GM10266 (cell line): ENCODE measurements around the gene EPHB2.

Source experiments
- DNase-seq: peaks from one replicate; pipeline ENCODE4 v3.0.0; 2012; ENCODE audit errors: extremely low spot score
- TF ChIP-seq, protein P1 (sequence below): IDR thresholded peaks from 2 replicates; pipeline ENCODE4 v1.5.1; 2012; ENCODE audit warnings: mild to moderate bottlenecking, low read depth; ENCODE audit not compliant: control insufficient read depth, insufficient read depth; ENCODE audit errors: missing control alignments

EPHB2 gene

DNA sequence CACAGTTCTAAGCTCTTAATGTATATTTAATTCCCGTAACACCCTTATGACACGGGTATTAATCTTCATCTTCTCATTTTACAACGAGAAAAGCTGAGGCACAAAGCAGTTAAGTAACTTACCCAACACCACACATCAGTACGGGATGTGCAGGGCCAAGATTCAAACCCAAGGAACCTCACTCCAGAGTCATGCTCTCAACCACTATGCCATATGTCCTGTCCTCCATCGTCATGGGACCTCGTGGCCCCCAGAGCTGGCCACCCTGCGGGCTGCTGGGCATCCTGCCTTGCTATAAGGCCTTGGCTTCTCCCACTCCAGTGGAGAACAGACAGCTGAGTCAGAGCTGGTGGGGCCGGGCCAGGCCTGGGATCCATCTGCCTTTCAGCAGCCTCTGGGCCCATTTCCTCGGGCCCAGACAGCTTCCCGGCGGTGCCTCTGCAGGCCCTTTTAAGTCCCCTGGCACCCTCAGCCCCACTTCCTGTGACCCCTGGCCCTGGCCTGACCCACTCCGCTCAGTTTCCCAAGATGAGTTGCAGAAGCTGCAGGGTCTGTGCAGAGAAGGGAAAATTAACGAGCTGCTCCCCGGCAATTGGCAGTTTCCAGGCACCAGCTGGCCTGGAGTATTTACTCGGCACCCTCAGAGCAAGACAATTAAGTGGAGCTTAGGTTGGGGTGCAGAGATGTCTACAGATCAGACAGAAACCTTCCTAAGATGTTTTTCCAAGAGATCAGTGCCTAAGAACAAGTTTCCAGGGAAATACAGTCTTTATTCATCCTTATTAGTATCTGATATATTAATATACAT lies 98.2 kb downstream of the EPHB2 start:
- TF ChIP-seq, protein P1, sequence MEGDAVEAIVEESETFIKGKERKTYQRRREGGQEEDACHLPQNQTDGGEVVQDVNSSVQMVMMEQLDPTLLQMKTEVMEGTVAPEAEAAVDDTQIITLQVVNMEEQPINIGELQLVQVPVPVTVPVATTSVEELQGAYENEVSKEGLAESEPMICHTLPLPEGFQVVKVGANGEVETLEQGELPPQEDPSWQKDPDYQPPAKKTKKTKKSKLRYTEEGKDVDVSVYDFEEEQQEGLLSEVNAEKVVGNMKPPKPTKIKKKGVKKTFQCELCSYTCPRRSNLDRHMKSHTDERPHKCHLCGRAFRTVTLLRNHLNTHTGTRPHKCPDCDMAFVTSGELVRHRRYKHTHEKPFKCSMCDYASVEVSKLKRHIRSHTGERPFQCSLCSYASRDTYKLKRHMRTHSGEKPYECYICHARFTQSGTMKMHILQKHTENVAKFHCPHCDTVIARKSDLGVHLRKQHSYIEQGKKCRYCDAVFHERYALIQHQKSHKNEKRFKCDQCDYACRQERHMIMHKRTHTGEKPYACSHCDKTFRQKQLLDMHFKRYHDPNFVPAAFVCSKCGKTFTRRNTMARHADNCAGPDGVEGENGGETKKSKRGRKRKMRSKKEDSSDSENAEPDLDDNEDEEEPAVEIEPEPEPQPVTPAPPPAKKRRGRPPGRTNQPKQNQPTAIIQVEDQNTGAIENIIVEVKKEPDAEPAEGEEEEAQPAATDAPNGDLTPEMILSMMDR = no peak
- no peak for DNase-seq

- DNase-seq = no peak
Measured at GRCh38 chr1:22809783-22810182, 99.1 kb downstream of the EPHB2 start.

GRCh38 chr1:22810378-22810777 lies 99.7 kb downstream of the EPHB2 start:
- TF ChIP-seq, protein P1 = no peak

More at GRCh38 chr1:22809783-22810182, 99.1 kb downstream of the EPHB2 start:
- TF ChIP-seq, protein P1 = no peak

GRCh38 chr1:22812092-22812880 lies 101.6 kb downstream of the EPHB2 start:
- TF ChIP-seq, protein P1 = no peak
- DNase-seq = no peak

More at GRCh38 chr1:22810378-22810777, 99.7 kb downstream of the EPHB2 start:
- DNase-seq = peak; percentile 58

DNA sequence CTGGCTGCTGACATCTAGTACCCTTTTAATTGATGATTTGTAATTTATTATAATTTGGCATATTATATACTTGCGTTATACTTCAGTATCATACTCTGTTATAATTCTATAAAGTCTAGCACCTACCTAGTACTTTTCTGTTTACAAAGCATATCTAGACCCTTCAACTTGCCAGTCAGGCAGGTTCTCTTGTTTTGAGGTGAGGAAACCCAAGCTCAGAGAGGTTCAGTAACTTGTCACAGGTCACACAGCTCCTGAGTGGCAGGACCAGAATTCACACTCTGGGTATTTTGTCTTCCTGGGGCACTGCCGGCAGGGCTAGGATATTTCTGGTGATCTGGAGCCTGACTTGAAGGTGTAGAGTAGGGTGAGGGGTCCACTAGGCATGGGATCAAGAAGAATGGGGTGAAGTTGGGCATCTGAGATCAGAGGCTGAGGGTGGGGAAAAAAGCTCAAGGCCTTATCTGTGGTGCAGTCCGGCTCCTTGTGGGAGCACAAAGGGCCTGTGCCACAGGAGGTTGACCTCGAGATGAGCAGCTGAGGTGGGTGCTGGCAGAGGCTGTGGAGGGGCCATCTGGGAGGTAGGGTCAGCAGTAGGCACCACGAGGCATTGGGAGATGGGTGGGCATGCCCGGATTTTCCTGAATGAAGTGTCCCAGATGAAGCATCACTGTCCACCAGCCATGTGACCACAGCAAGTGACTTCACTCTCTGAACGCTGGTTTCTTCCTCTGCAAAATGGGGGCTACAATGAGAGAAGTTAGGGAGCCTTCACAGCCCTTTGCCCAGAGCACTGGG lies 102.6 kb downstream of the EPHB2 start:
- no peak for DNase-seq
- TF ChIP-seq, protein P1 = no peak

DNA sequence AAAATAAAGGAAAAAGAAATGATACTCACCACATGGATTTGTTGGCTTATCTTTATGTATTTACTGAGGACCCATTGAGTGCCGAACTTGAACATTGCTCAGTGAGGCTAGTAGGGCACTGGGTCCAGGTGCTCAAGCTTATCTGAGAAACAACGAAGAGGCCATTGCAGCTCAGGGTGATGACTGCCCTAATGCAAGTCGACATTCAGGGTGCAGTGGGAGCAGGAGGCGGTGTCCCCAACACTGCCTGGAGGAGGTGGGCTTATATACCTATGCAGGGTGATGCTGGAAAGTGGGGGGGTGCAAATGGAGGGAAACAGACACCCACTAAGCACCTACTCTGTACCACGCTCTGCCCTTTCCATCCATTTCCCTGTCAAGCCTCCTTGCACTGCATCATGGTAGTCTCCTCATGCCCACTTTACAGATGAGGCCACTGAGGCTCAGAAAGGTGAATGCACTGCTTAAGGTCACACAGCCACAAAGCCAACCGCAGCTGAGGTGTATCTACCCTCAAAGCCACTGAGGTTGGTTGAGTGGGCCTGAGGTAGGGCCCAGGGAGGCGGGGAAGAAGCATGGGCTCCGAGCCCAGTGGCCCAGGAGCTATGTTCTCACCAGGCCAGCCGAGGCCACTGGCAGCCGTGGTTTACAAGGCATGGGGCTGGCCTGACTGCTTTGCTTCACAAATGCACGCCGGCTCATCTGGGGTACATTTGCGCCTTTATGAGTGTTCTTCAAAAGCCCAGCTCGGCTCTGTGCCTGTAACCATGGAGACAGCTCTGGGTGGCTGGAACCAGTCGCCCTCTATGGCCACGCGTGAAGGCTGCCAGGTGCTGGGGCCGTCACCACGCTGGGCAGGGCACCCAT lies 103.8 kb downstream of the EPHB2 start:
- DNase-seq = no peak
- TF ChIP-seq, protein P1 = no peak
